GM10248 (cell line): ENCODE data around the gene ZKSCAN2.

ENCODE experiments used
- CTCF ChIA-PET: fragments of 300-600 bp; sonication (Branson Sonifier 250); formaldehyde crosslinking; extraction: SDS; loops from one replicate; lab custom pipeline; 2021; ENCODE audit warnings: antibody characterized with exemption; lab: Yijun Ruan, JAX
- POLR2A ChIA-PET: fragments of 350-650 bp; sonication (Branson Sonifier 250); formaldehyde crosslinking; extraction: SDS; loops from one replicate; lab custom pipeline; 2020; ENCODE audit warnings: antibody characterized with exemption; lab: Yijun Ruan, JAX
- DNase-seq: peaks from one replicate; pipeline ENCODE4 v3.0.0; 2012; ENCODE audit errors: extremely low spot score
- TF ChIP-seq, protein P1 (sequence below): IDR thresholded peaks from 2 replicates; pipeline ENCODE4 v1.5.1; 2012; ENCODE audit warnings: mild to moderate bottlenecking, low read depth; ENCODE audit errors: extremely low read depth, missing control alignments, control extremely low read depth

Gene ZKSCAN2

GRCh38 chr16:25219070-25219737 lies 38.4 kb downstream of the ZKSCAN2 start:
- TF ChIP-seq, protein P1, sequence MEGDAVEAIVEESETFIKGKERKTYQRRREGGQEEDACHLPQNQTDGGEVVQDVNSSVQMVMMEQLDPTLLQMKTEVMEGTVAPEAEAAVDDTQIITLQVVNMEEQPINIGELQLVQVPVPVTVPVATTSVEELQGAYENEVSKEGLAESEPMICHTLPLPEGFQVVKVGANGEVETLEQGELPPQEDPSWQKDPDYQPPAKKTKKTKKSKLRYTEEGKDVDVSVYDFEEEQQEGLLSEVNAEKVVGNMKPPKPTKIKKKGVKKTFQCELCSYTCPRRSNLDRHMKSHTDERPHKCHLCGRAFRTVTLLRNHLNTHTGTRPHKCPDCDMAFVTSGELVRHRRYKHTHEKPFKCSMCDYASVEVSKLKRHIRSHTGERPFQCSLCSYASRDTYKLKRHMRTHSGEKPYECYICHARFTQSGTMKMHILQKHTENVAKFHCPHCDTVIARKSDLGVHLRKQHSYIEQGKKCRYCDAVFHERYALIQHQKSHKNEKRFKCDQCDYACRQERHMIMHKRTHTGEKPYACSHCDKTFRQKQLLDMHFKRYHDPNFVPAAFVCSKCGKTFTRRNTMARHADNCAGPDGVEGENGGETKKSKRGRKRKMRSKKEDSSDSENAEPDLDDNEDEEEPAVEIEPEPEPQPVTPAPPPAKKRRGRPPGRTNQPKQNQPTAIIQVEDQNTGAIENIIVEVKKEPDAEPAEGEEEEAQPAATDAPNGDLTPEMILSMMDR: no peak
- CTCF ChIA-PET: interaction anchor here (1.4 to 11.1 kb wide), 3 partner anchors 8 to 16 kb away, joined by 3 to 88 read pairs (median 5); no protein-coding TSS in a partner anchor
- POLR2A ChIA-PET: no interaction called here
- no peak for DNase-seq

- ChIA-PET CTCF (interaction anchor here (11.1 kb wide), 1 partner anchor 18 kb away, joined by 88 read pairs; no protein-coding TSS in a partner anchor), POLR2A (interaction anchor here (0.6 kb wide), 1 partner anchor 14 kb away, joined by 6 read pairs; no protein-coding TSS in a partner anchor)
- TF ChIP-seq, protein P1: no peak
- DNase-seq: no peak
These were observed 39.7 kb downstream of the ZKSCAN2 start for GRCh38 chr16:25217921-25218320.

- TF ChIP-seq, protein P1: no peak
- ChIA-PET CTCF (interaction anchor here (11.1 kb wide), 1 partner anchor 18 kb away, joined by 88 read pairs; no protein-coding TSS in a partner anchor), POLR2A (no interaction called here)
- DNase-seq: no peak
These were observed 40.5 kb downstream of the ZKSCAN2 start for GRCh38 chr16:25217112-25217511.

GRCh38 chr16:25213709-25214397 lies 43.8 kb downstream of the ZKSCAN2 start:
- CTCF ChIA-PET: interaction anchor here (2.1 to 4.1 kb wide), 2 partner anchors 11 to 19 kb away, joined by 6 to 29 read pairs; no protein-coding TSS in a partner anchor
- TF ChIP-seq, protein P1: no peak
- POLR2A ChIA-PET: no interaction called here
- DNase-seq: no peak

- TF ChIP-seq, protein P1: no peak
- DNase-seq: no peak
- ChIA-PET POLR2A (no interaction called here), CTCF (interaction anchor here (4.1 kb wide), 1 partner anchor 13 kb away, joined by 29 read pairs; no protein-coding TSS in a partner anchor)
These were observed 45.0 kb downstream of the ZKSCAN2 start for GRCh38 chr16:25212636-25213035.

DNA sequence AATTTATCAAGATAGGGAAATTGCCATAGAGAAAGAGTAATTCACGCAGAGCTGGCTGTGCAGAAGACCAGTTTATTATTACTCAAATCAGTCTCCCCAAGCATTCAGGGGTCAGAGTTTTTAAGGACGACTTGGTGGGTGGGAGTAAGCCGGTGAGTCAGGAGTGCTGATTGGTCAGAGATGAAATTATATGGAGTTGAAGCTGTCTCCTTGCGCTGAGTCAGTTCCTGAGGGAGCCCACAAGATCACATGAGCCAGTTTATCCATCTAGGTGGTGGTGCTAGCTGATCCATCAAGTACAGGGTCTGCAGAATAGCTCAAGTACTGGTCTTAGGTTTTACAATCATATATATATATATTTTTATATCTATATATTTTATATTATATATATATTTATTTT lies 46.9 kb downstream of the ZKSCAN2 start:
- TF ChIP-seq, protein P1: no peak
- ChIA-PET CTCF (interaction anchor here (1.9 to 6.3 kb wide), 2 partner anchors 9 to 13 kb away, joined by 5 to 37 read pairs; no protein-coding TSS in a partner anchor), POLR2A (no interaction called here)
- DNase-seq: no peak
